T-cell (primary cell): ENCODE data around the gene SIPA1L3. TPM values are rescaled to one million over a fixed set of nuclear protein-coding genes. Genes with fewer than 3 reads are reported as not detected.

Experiments
- total RNA-seq, 35 experiments: library from RNA in 6 of 35; stranded (reverse) in 6 of 35; fragments of 120-200 nt in 1 of 35; gene quantifications; one replicate each; pipeline versions ENCODE4 v1.2.1 to v1.2.4 and lab custom pipeline; 2013 to 2026

SIPA1L3 gene
- total RNA-seq, 5 donors from 2014 or later (not counting 1 experiment from before 2014, with no cell fraction given) = 26.2 to 40.6 (median 35.5) TPM

Other genes with a start within 250 kb of the SIPA1L3 start
- 10 to 100 TPM in 2 of 5 donors, 1 to 10 TPM in 3; 5.3 to 14.7 (median 8.6) TPM for gene ZNF607, start 187.4 kb upstream of the SIPA1L3 start, total RNA-seq
- 10 to 100 TPM; 18.6 to 24.8 (median 23.8) TPM for gene ZNF573, start 127.6 kb upstream of the SIPA1L3 start, total RNA-seq
- gene WDR87, start 614 bp upstream of the SIPA1L3 start, total RNA-seq = not detected